BLaER1 treated with 17β-estradiol and CSF1 and Interleukin-3, amounts not matched to agents 10 nM and 100 nM (cell line): Measurements from ENCODE around the gene RBAK.
"Not testable (repeated sequence)": the region's sequence is repeated elsewhere in the genome, so short reads cannot be mapped to it uniquely, and the experiment has no call there.

ENCODE experiments used
- H3K27ac ChIP-seq, 11 experiments: shearing (Covaris generic); formaldehyde crosslinking; 2 replicates each; pipeline ENCODE4 v1.8.1; 2022
- H3K27me3 ChIP-seq, 11 experiments: shearing (Covaris generic); formaldehyde crosslinking; 2 replicates each; pipeline ENCODE4 v1.8.1; 2022
- H3K36me3 ChIP-seq, 11 experiments: shearing (Covaris generic); formaldehyde crosslinking; 2 replicates each; pipeline ENCODE4 v1.8.1; 2022
- H3K4me1 ChIP-seq, 10 experiments: shearing (Covaris generic); formaldehyde crosslinking; 2 replicates each; pipeline ENCODE4 v1.8.1; 2022
- H3K4me2 ChIP-seq, 11 experiments: shearing (Covaris generic); formaldehyde crosslinking; 2 replicates each; pipeline ENCODE4 v1.8.1; 2022
- H3K4me3 ChIP-seq, 10 experiments: shearing (Covaris generic); formaldehyde crosslinking; 2 replicates each; pipeline ENCODE4 v1.8.1; 2022
- H3K9ac ChIP-seq, 11 experiments: shearing (Covaris generic); formaldehyde crosslinking; 2 replicates each; pipeline ENCODE4 v1.8.1; 2022
- H3K9me3 ChIP-seq, 11 experiments: shearing (Covaris generic); formaldehyde crosslinking; replicated peaks in 1 of 11; 2 replicates each; pipeline ENCODE4 v1.8.1; 2022
- H4K20me1 ChIP-seq, 11 experiments: shearing (Covaris generic); formaldehyde crosslinking; 2 replicates each; pipeline ENCODE4 v1.8.1; 2022
- Cebpa-rat ChIP-seq, 11 experiments: shearing (Covaris generic); IDR thresholded peaks; 2 replicates each; pipeline ENCODE4 v1.8.1; 2022

Gene RBAK

GRCh38 chr7:5065107-5065407, 19.4 kb downstream of the RBAK start:
- Histone ChIP-seq H3K9me3 (peaks cover 100% of the 10 kb centered on the region in 11 experiments), H3K36me3 (peaks cover 95 to 100% (median 100%) of the 10 kb centered on the region in 11 experiments), H3K4me3 (peak overlapping the region; percentile 31 to 53 (median 42); a peak in 16 of 20 replicates)

DNA sequence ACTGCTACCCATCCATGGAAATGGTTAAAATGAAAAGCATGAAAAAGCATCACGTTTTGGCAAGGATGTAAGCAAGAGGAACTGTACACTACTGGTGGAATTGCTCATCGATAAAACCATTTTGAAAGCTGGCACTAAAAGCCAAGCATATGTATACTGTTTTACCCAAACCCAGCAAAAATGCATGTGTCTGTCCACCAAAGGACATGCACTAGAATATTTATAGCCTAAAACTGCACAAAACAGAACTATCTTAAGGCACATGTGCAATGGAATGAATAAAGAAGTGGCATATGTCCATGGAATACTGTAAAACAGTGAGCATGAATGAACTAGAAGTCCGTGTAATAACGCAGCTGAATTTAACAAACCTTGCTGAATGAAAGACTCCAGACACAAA, 22.9 kb downstream of the RBAK start:
- Histone ChIP-seq H3K4me2 (no peak overlapping the region), H3K9me3 (peaks cover 72 to 86% (median 81%) of the 10 kb centered on the region in 11 experiments), H3K9ac (no peak overlapping the region), H3K27ac (no peak overlapping the region), H3K4me3 (peak overlapping the region in 1 of 10 experiments; percentile 25; a peak in 2 of 20 replicates), H3K27me3 (peaks cover 0 to 3% (median 0%) of the 10 kb centered on the region in 11 experiments; a peak in 2 of 22 replicates), H3K4me1 (no peaks in the 10 kb centered on the region), H4K20me1 (no peaks in the 10 kb centered on the region; a peak in 1 of 22 replicates), H3K36me3 (peaks cover 63 to 73% (median 71%) of the 10 kb centered on the region in 11 experiments)
- TF ChIP-seq Cebpa-rat (IDR thresholded peaks at IDR 0.05) = no peak

More at GRCh38 chr7:5065107-5065407, 19.4 kb downstream of the RBAK start:
- no peaks in the 10 kb centered on the region for H4K20me1 ChIP-seq
- no peak overlapping the region for H3K9ac ChIP-seq
- H3K4me2 ChIP-seq = no peak overlapping the region
- peaks cover 0 to 3% (median 0%) of the 10 kb centered on the region in 11 experiments; a peak in 2 of 22 replicates for H3K27me3 ChIP-seq
- TF ChIP-seq Cebpa-rat (IDR thresholded peaks at IDR 0.05) = no peak
- H3K27ac ChIP-seq = no peak overlapping the region
- no peaks in the 10 kb centered on the region for H3K4me1 ChIP-seq

GRCh38 chr7:5070206-5070605, 24.5 kb downstream of the RBAK start:
- Histone ChIP-seq H3K4me1 (no peaks in the 10 kb centered on the region), H3K36me3 (peaks cover 46 to 56% (median 54%) of the 10 kb centered on the region in 11 experiments), H3K27ac (no peak overlapping the region), H3K9ac (no peak overlapping the region), H3K9me3 (peaks cover 55 to 69% (median 64%) of the 10 kb centered on the region in 11 experiments), H4K20me1 (no peaks in the 10 kb centered on the region; a peak in 1 of 22 replicates), H3K4me3 (0 out of 20 replicates have a peak overlapping the region, but pooled peaks of 1 of the 10 experiments have one; percentile 1), H3K4me2 (no peak overlapping the region), H3K27me3 (no peaks in the 10 kb centered on the region)
- no peak for TF ChIP-seq Cebpa-rat (IDR thresholded peaks at IDR 0.05)

DNA sequence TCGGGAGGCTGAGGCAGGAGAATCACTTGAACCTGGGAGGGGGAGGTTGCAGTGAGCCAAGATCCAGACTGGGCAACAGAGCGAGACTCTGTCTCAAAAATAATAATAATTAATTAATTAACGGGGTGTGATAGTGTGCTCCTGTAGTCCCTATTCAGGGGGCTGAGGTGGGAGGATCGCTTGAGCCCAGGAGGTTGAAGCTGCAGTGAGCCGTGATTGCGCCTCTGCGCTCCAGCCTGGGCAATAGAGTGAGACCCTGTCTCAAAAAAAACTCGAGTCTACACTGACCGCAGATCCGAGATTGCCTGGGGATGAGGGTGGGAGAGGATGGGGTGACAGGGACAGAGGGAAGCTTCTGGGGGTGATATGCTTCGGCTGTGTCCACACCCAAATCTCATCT, 29.5 kb downstream of the RBAK start:
- H4K20me1 ChIP-seq, H3K27me3 ChIP-seq: not testable (repeated sequence)
- H3K9me3 ChIP-seq = peaks cover 5 to 20% (median 14%) of the 10 kb centered on the region in 11 experiments

DNA sequence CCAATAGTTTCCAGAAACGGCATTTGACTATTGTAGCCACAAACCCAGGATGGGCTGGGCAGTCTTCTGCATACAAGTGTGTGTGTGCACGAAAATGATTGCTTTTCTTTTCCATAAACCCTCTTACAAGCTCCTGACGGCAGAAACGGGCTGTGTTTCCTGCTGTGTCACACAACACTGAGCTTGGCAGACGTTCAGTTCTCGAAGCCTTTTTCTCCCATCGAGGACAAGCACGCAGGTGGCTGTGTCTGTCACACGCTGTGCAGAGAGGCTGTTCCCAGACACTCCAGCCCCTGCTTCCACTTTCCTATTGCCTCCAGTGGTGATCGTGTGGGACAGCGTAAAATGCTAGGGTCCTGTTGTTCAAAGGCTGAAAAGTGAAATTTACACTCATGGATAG, 32.1 kb downstream of the RBAK start:
- Histone ChIP-seq H3K4me2 (peak overlapping the region; percentile 27 to 72 (median 53)), H3K4me3 (no peak overlapping the region), H3K36me3 (no peaks in the 10 kb centered on the region), H3K4me1 (peaks cover 0 to 13% (median 10%) of the 10 kb centered on the region in 10 experiments; a peak in 14 of 20 replicates), H3K27ac (no peak overlapping the region), H4K20me1 (no peaks in the 10 kb centered on the region; a peak in 1 of 22 replicates), H3K27me3 (no peaks in the 10 kb centered on the region), H3K9ac (no peak overlapping the region), H3K9me3 (0 out of 22 replicates have a peak, but pooled peaks cover 0 to 3% (median 0%) of the 10 kb centered on the region in 11 experiments)
- TF ChIP-seq Cebpa-rat (IDR thresholded peaks at IDR 0.05) = no peak

More for the DNA sequence above, 29.5 kb downstream of the RBAK start:
- H3K4me1 ChIP-seq = peaks cover 0 to 13% (median 10%) of the 10 kb centered on the region in 10 experiments; a peak in 14 of 20 replicates
- H3K4me2 ChIP-seq, H3K4me3 ChIP-seq, H3K36me3 ChIP-seq, H3K9ac ChIP-seq, H3K27ac ChIP-seq: not testable (repeated sequence)

GRCh38 chr7:5082806-5083205, 37.1 kb downstream of the RBAK start:
- Histone ChIP-seq H3K27ac (no peak overlapping the region), H4K20me1 (no peaks in the 10 kb centered on the region), H3K9me3 (no peaks in the 10 kb centered on the region), H3K36me3 (no peaks in the 10 kb centered on the region), H3K4me2 (no peak overlapping the region), H3K4me3 (no peak overlapping the region), H3K9ac (no peak overlapping the region), H3K27me3 (no peaks in the 10 kb centered on the region), H3K4me1 (peaks cover 0 to 19% (median 11%) of the 10 kb centered on the region in 10 experiments; a peak in 15 of 20 replicates)
- TF ChIP-seq Cebpa-rat (IDR thresholded peaks at IDR 0.05) = no peak

DNA sequence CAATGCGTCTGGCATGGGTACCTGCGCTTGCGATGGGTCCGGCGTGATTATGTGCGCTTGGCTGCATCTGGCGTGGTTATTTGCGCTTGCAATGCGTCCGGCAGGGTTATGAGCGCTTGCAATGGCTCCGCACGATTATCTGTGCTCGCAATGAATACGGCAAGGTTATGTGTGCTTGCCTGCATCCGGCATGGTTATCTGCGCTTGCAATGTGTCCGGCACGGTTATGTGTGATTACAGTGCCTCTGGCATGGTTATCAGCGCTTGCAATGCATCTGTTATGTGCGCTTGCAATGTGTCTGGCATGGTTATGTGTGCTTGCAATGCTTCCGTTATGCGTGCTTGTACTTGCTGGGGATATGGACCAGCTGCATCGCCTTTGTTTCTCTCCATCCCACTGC, 37.7 kb downstream of the RBAK start:
- no peaks in the 10 kb centered on the region for H3K36me3 ChIP-seq
- no peak overlapping the region for H3K9ac ChIP-seq
- no peaks in the 10 kb centered on the region for H3K9me3 ChIP-seq
- no peaks in the 10 kb centered on the region for H4K20me1 ChIP-seq
- no peaks in the 10 kb centered on the region for H3K27me3 ChIP-seq
- TF ChIP-seq Cebpa-rat (IDR thresholded peaks at IDR 0.05) = no peak
- no peak overlapping the region for H3K27ac ChIP-seq
- H3K4me1 ChIP-seq = peaks cover 0 to 14% (median 9%) of the 10 kb centered on the region in 10 experiments; a peak in 12 of 20 replicates
- no peak overlapping the region for H3K4me2 ChIP-seq
- H3K4me3 ChIP-seq = no peak overlapping the region

DNA sequence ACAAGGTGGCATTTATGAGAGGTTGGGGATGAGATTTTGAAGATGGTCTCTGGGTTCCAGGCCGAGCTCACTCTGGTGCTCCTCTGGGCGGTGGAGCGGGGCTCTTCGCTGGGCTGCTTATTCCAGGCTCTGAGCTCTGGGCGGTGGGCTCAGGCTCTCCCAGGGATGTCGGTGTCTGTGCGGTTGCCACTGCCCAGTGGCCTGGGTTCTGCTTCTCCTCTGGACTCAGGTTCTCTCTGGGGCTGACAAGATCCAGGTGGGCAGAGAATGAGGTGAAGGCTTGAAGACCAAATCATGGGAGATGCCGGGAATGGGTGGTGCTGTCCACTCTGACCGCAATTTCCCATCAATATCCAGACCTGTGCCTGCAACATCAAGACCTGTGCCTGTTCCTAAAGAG, 40.6 kb downstream of the RBAK start:
- H3K27ac ChIP-seq = no peak overlapping the region
- TF ChIP-seq Cebpa-rat (IDR thresholded peaks at IDR 0.05) = no peak
- H4K20me1 ChIP-seq = no peaks in the 10 kb centered on the region
- no peak overlapping the region for H3K9ac ChIP-seq
- H3K36me3 ChIP-seq = no peaks in the 10 kb centered on the region
- H3K9me3 ChIP-seq = no peaks in the 10 kb centered on the region
- H3K4me3 ChIP-seq = no peak overlapping the region
- H3K4me2 ChIP-seq = no peak overlapping the region
- no peaks in the 10 kb centered on the region for H3K27me3 ChIP-seq
- H3K4me1 ChIP-seq = peaks cover 0 to 15% (median 11%) of the 10 kb centered on the region in 10 experiments; a peak in 12 of 20 replicates

DNA sequence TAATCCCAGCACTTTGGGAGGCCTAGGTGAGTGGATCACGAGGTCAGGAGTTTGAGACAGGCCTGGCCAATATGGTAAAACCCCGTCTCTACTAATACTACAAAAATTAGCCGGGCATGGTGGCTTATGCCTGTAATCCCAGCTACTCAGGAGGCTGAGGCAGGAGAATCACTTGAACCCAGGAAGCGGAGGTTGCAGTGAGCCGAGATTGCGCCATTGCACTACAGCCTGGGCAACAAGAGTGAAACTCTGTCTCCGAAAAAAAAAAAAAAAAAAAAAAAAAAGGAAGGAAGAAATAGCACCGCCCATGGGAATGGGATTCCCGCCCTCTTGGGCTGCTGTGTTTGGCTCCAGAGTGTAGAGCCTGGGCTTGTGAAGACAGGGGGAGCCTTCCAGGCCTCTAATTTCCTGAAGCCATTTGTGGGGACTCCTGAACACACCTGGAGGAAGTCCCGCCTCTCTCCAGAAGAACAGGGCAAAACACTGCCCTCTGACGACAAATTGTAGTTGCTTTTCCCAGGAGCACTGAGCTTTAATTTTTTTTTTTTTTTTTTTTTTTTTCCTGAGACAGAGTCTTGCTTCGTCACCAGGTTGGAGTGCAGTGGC, 42.7 kb downstream of the RBAK start:
- H3K4me3 ChIP-seq, H3K9ac ChIP-seq, H4K20me1 ChIP-seq, H3K27me3 ChIP-seq, H3K27ac ChIP-seq, H3K36me3 ChIP-seq: not testable (repeated sequence)
- peaks cover 7 to 12% (median 10%) of the 10 kb centered on the region in 11 experiments for H3K9me3 ChIP-seq
- peaks cover 0 to 15% (median 11%) of the 10 kb centered on the region in 10 experiments; a peak in 12 of 20 replicates for H3K4me1 ChIP-seq
- peak overlapping the region in 2 of 11 experiments; percentile 7 to 33; a peak in 2 of 22 replicates for H3K4me2 ChIP-seq

- H3K9ac ChIP-seq = no peak overlapping the region
- no peak for TF ChIP-seq Cebpa-rat (IDR thresholded peaks at IDR 0.05)
- H3K9me3 ChIP-seq = peaks cover 13 to 18% (median 16%) of the 10 kb centered on the region in 11 experiments
- H3K4me3 ChIP-seq = no peak overlapping the region
- no peaks in the 10 kb centered on the region for H4K20me1 ChIP-seq
- H3K4me2 ChIP-seq = no peak overlapping the region
- H3K27me3 ChIP-seq = no peaks in the 10 kb centered on the region
- peaks cover 0 to 15% (median 11%) of the 10 kb centered on the region in 10 experiments; a peak in 12 of 20 replicates for H3K4me1 ChIP-seq
- no peak overlapping the region for H3K27ac ChIP-seq
- H3K36me3 ChIP-seq = no peaks in the 10 kb centered on the region
These were observed 43.2 kb downstream of the RBAK start for GRCh38 chr7:5088906-5089305.
